Stimulated activated naive CD8-positive, alpha-beta T cell treated with anti-CD3 and anti-CD28 coated beads, Interleukin-15, amount 100 ng/mL, for 72 hours (primary cell): ENCODE data around the gene TCF15.
"Not testable (repeated sequence)": the region's sequence is repeated elsewhere in the genome, so short reads cannot be mapped to it uniquely, and the experiment has no call there.

Experiments used
- ATAC-seq: fragments of 150-1000 bp; cut with Tn5 transposase; 2 replicates; pipeline ENCODE4 v1.10.0; 2021; ENCODE audit warnings: mild to moderate bottlenecking, moderate library complexity
- DNase-seq, 2 donors: peaks; one replicate each; pipeline ENCODE4 v3.0.0; 2021 to 2022
- H3K27ac Mint-ChIP-seq, 2 donors: one replicate each; pipeline ENCODE4 v1.8.0; 2022; ENCODE audit warnings: mild to moderate bottlenecking in 2 of 2, mixed read lengths in 2 of 2, moderate library complexity in 2 of 2
- H3K27me3 Mint-ChIP-seq: one replicate; pipeline ENCODE4 v1.8.0; 2022; ENCODE audit warnings: mixed read lengths
- H3K4me1 Mint-ChIP-seq: one replicate; pipeline ENCODE4 v1.8.0; 2022; ENCODE audit warnings: mild to moderate bottlenecking, mixed read lengths
- H3K4me3 Mint-ChIP-seq, 2 donors: one replicate each; pipeline ENCODE4 v1.8.0; 2022; ENCODE audit warnings: mild to moderate bottlenecking in 2 of 2, mixed read lengths in 2 of 2, moderate library complexity in 1 of 2
- H3K9me3 Mint-ChIP-seq, 2 donors: one replicate each; pipeline ENCODE4 v1.8.0; 2022; ENCODE audit warnings: mixed read lengths in 2 of 2

TCF15 gene

GRCh38 chr20:582204-582603 lies 27.9 kb downstream of the TCF15 start:
- DNase-seq (no peak), ATAC-seq (no peak)
- no peaks in the 10 kb centered on the region for H3K4me1 Mint-ChIP-seq
- H3K27ac Mint-ChIP-seq: peak overlapping the region in 1 of 2 donors; percentile 30
- H3K4me3 Mint-ChIP-seq: no peak overlapping the region
- peaks cover 8% of the 10 kb centered on the region for H3K27me3 Mint-ChIP-seq
- no peaks in the 10 kb centered on the region for H3K9me3 Mint-ChIP-seq

- not testable (repeated sequence) for H3K27ac Mint-ChIP-seq, H3K4me1 Mint-ChIP-seq, H3K4me3 Mint-ChIP-seq, DNase-seq, H3K9me3 Mint-ChIP-seq, ATAC-seq
- peaks cover 28% of the 10 kb centered on the region for H3K27me3 Mint-ChIP-seq
Observed at GRCh38 chr20:578940-579690, 31.0 kb downstream of the TCF15 start.

- Mint-ChIP-seq H3K4me3 (no peak overlapping the region), H3K27ac (no peak overlapping the region), H3K9me3 (no peaks in the 10 kb centered on the region), H3K4me1 (no peaks in the 10 kb centered on the region), H3K27me3 (peaks cover 42% of the 10 kb centered on the region)
- DNase-seq: no peak
- ATAC-seq: no peak
Observed at GRCh38 chr20:577167-577791, 32.8 kb downstream of the TCF15 start.

DNA sequence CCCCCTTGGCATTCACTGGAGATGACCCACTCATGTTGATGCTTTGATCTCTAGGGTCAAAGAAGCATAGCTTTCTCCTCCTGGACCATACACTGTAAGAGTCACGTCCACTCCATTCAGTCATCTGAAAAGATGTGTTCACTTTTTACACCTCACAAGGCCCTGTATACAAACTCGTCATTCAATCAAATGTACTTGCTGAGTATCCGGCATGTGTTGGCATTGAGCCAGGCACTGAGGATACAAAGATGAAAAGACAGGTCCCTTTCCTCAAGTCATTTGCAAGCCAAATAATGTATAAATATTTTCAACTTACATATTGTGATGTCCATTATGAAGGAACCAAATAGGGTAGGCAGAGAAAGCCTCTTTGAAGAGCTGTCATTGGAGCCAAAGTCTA lies 34.0 kb downstream of the TCF15 start:
- Mint-ChIP-seq H3K9me3 (no peaks in the 10 kb centered on the region), H3K27me3 (peaks cover 47% of the 10 kb centered on the region), H3K4me1 (no peaks in the 10 kb centered on the region), H3K27ac (no peak overlapping the region), H3K4me3 (no peak overlapping the region)
- ATAC-seq: no peak
- DNase-seq: no peak

GRCh38 chr20:575230-575629 lies 34.9 kb downstream of the TCF15 start:
- ATAC-seq (no peak), DNase-seq (no peak)
- H3K4me3 Mint-ChIP-seq: no peak overlapping the region
- H3K4me1 Mint-ChIP-seq: no peaks in the 10 kb centered on the region
- H3K27me3 Mint-ChIP-seq: peaks cover 47% of the 10 kb centered on the region
- no peak overlapping the region for H3K27ac Mint-ChIP-seq
- H3K9me3 Mint-ChIP-seq: no peaks in the 10 kb centered on the region

- ATAC-seq (no peak), DNase-seq (no peak)
- Mint-ChIP-seq H3K4me3 (no peak overlapping the region), H3K9me3 (no peaks in the 10 kb centered on the region), H3K27ac (no peak overlapping the region), H3K4me1 (no peaks in the 10 kb centered on the region), H3K27me3 (peaks cover 53% of the 10 kb centered on the region)
Observed at GRCh38 chr20:574297-574942, 35.7 kb downstream of the TCF15 start.

GRCh38 chr20:573414-574296 lies 36.5 kb downstream of the TCF15 start:
- DNase-seq (no peak), ATAC-seq (no peak)
- Mint-ChIP-seq H3K4me1 (peaks cover 4% of the 10 kb centered on the region), H3K4me3 (no peak overlapping the region), H3K9me3 (no peaks in the 10 kb centered on the region), H3K27ac (no peak overlapping the region), H3K27me3 (peaks cover 61% of the 10 kb centered on the region)

DNA sequence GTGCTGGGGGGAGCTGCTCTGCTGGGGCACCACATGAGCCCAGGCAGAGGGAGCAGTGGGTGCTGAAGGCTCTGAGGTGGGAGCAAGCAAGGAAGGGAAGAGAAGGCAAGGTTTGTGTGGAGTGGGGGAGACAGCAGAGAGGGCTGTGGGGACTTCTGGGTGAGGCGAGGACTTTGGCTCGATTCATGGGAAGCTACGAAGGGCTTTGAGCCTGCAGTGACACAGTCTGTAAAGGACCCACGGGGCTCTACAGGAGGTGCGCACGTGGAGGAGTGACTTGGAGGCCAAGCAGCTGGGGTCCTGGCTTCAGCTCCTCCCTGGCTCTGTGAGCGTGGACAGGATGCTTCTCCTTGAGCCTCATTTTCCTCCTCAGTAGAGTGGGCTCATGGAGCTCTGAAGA lies 37.4 kb downstream of the TCF15 start:
- Mint-ChIP-seq H3K4me3 (no peak overlapping the region), H3K9me3 (no peaks in the 10 kb centered on the region), H3K27me3 (peaks cover 65% of the 10 kb centered on the region), H3K27ac (no peak overlapping the region), H3K4me1 (peaks cover 9% of the 10 kb centered on the region)
- ATAC-seq: no peak
- no peak for DNase-seq

DNA sequence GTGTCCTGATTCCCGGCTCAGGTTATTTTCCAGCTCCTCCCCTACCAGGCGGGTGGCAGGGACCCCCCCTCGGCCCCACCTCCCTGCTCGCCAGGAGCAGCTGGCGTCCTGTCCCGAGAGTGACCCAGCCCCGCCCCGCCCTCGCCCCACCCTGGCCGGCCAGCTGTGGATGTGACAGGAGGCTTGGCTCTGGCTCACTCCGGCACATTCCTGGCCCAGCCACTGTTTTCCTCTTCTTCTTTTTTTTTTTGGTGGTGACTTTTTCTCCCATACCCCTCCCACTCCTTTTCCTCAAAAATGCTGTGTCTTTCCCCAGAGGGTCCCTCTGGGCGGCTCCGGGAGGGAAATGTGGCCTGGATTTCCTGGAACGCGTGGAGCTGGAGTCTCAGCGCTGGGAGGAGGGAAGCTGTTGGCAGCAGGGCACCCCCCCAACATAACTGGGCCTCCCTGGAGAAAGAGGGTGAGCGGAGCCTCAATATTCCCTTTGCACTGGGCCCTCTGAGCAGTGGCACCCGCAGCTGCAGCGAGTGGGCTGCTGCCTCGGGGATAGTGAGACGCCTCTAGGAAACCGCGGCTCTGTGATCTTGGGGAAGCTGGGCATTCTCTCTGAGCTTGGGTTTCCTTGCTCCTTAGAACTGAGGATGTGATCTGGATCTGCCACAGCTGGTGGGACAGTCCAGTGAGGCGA lies 38.2 kb downstream of the TCF15 start:
- Mint-ChIP-seq H3K4me3 (no peak overlapping the region), H3K27me3 (peaks cover 74% of the 10 kb centered on the region), H3K4me1 (peaks cover 17% of the 10 kb centered on the region), H3K27ac (no peak overlapping the region), H3K9me3 (no peaks in the 10 kb centered on the region)
- DNase-seq: no peak
- ATAC-seq: no peak

DNA sequence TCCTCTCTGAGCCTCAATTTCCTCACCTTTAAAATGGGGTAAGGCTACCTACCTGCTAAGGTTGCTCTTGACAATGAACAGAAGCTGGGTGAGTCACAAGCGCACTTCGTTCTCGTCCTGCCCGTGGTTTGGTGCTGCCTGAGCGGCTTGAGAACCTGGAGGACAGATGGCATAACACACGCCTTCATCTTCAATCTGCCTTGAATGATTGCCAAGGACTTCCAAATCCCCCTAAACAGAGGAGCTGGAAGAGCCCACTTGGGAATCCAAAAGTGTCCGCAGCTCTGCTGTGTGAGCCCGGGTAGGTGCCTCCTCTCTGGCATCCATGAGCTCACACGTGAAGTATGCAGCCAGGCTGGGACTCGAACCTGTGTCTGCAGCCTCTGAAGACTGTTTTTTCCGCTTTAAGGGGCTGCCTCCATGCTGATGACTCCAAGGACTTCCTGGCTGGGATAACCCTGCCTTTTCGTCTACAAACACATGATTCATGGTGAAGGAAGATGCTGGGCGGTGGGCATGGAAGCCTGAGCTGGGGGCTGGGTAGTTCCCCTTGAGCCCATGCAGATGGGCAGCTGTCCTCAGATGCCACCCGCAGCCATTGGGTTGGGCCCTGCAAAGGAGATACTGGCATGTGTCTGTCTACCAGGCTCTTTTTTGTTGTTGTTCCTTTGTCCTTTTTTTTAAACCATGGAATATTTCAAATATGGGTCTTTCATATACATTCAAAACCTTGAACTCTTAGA lies 41.3 kb downstream of the TCF15 start:
- H3K27ac Mint-ChIP-seq: no peak overlapping the region
- DNase-seq (no peak), ATAC-seq (no peak)
- no peaks in the 10 kb centered on the region for H3K9me3 Mint-ChIP-seq
- H3K4me3 Mint-ChIP-seq: no peak overlapping the region
- peaks cover 17% of the 10 kb centered on the region for H3K4me1 Mint-ChIP-seq
- H3K27me3 Mint-ChIP-seq: peaks cover 53% of the 10 kb centered on the region

- DNase-seq (no peak), ATAC-seq (peak; percentile 45)
- Mint-ChIP-seq H3K4me3 (no peak overlapping the region), H3K27ac (no peak overlapping the region), H3K4me1 (peaks cover 17% of the 10 kb centered on the region), H3K27me3 (peaks cover 46% of the 10 kb centered on the region), H3K9me3 (no peaks in the 10 kb centered on the region)
Observed at GRCh38 chr20:568097-568652, 41.9 kb downstream of the TCF15 start.

DNA sequence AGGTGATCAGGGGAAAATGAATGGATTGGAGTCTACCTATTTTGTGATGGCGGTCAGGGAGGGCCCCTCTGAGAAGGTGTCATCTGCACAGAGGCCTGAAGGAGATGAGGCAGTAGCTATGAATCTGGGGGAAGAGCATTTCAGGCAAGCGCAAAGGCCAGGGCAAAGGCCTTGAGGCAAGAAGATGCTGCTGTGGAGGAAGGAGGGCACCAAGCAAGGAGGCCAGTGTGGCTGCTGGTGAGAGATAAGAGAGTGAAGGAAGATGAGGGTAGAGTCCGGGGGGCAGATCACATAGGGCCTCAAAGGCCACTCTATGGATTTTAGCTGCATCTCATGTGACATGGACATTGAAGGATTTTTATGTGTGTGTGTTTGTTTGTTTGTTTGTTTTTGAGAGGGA lies 45.9 kb downstream of the TCF15 start:
- Mint-ChIP-seq H3K27ac (no peak overlapping the region), H3K4me1 (peaks cover 17% of the 10 kb centered on the region), H3K27me3 (peaks cover 46% of the 10 kb centered on the region), H3K9me3 (no peaks in the 10 kb centered on the region), H3K4me3 (no peak overlapping the region)
- ATAC-seq: no peak
- DNase-seq: no peak

DNA sequence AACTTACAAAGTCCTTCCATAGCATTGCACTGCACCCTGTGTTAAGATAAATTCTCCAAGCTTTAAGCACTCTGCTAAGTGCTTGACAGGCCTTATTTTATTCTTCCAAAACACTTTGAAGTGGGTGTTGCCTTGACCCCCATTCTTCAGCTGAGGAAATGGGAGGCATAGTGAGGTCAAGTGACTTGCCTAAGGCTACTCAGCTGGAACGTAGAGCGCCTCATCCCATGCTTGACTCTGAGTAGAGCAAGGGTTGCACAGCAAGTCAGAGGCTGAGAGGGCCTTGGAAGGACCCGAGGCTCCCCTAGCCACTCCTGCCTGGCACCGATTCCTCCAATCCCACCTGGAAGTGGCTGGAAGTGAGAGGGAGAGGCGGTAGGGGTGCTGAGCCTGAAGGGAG lies 46.9 kb downstream of the TCF15 start:
- H3K4me3 Mint-ChIP-seq: no peak overlapping the region
- peaks cover 38% of the 10 kb centered on the region for H3K27me3 Mint-ChIP-seq
- no peak for ATAC-seq
- no peaks in the 10 kb centered on the region for H3K9me3 Mint-ChIP-seq
- H3K4me1 Mint-ChIP-seq: peaks cover 10% of the 10 kb centered on the region
- no peak overlapping the region for H3K27ac Mint-ChIP-seq
- DNase-seq: no peak

DNA sequence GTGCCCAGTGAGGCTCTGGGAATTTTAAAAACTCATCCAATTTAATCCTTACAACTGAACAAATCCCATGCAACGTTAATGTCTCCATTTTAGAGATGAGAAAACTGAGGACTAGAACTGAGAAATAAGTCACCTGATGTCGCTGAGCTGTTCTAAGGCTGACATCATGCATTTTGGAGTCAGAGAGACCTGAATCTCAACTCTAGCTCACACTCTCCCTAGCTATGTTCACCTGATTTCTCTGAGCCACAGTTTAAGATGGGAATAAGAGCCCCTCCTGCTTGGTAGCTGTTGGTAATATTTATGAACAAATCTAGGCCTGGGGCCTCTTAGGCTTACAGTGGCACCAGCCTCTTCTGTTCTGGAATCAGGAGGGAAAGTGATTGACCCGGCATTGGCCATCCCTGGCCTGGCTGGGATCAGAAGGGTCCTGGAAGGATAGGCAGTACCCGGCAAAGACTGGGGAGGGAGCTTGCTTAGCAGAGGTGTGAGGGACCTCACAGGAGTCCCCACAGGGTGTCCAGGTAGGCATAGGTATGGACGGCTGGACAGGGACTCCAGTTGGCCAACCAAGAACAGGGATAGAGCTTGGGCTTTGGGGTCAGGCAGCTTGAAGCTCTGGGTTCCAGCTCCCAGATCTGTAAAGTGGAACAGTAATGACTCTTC lies 47.7 kb downstream of the TCF15 start:
- H3K4me1 Mint-ChIP-seq: peaks cover 4% of the 10 kb centered on the region
- peaks cover 33% of the 10 kb centered on the region for H3K27me3 Mint-ChIP-seq

More for the DNA sequence above, 47.7 kb downstream of the TCF15 start:
- DNase-seq (no peak), ATAC-seq (no peak)
- Mint-ChIP-seq H3K9me3 (no peaks in the 10 kb centered on the region), H3K4me3 (no peak overlapping the region), H3K27ac (peak overlapping the region in 1 of 2 donors; percentile 15)
